SK-N-MC (cell line): ENCODE results near the gene CENPN.

ENCODE experiments used
- EZH2 ChIP-seq: fragments of 200-600 bp; sonication (generic); IDR thresholded peaks from one replicate; pipeline ENCODE4 v1.6.1; 2017; ENCODE audit warnings: antibody characterized with exemption
- POLR2AphosphoS5 ChIP-seq: IDR thresholded peaks from 2 replicates; pipeline ENCODE4 v1.6.1; 2012; ENCODE audit warnings: mild to moderate bottlenecking, low read depth, low read length, borderline replicate concordance

- TF ChIP-seq EZH2 (no peak), POLR2AphosphoS5 (no peak)
Measured at GRCh38 chr16:80990577-80990976, 16.4 kb upstream of the CENPN start.
